CD4-positive, alpha-beta T cell treated with Interleukin-15 for 1 hour (primary cell): Measurements from ENCODE around the gene SOX30.
A peak's percentile ranks its signal among the peaks of the same experiment; 100 is the strongest.

Source experiments
- DNase-seq: peaks from one replicate; pipeline ENCODE4 v3.0.0-alpha.2; 2020

Gene SOX30

DNA sequence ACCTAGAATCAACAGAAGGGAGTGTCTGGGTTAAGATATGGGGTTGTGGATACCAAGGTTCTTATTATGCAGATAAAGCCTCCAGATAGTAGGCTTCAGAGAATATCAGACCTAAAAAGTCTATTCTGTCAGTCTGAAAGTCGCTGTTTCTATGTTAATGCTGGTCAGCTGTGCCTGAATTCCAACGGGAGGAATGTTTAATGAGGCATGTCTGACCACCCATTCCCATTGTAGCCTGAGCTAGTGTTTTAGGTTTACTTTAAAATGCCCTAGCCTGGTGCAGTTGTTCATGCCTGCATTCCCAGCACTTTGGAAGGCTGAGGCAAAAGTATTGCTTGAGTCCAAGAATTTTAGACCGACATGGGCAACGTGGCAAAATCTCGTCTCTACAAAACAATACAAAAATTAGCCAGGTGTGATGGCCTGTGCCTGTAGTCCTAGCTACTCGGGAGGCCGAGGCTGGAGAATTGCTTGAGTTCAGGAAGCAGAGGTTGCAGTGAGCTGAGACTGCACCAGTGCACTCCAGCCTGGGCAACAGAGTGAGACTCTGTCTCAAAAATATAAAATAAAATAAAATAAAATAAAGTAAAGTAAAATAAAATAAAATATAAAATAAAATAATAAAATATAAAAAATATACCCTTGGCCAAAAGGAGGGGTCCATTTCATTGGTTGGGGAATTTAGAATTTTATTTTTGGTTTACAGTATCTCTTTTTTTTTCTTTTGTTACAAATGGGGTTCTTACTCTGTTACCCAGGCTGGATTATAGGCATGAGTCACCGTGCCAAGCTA lies 7.8 kb upstream of the SOX30 start:
- no peak for DNase-seq

- no peak for DNase-seq
Observed at GRCh38 chr5:157658893-157659292, 6.7 kb upstream of the SOX30 start.

GRCh38 chr5:157657516-157657915 lies 5.3 kb upstream of the SOX30 start:
- no peak for DNase-seq

DNA sequence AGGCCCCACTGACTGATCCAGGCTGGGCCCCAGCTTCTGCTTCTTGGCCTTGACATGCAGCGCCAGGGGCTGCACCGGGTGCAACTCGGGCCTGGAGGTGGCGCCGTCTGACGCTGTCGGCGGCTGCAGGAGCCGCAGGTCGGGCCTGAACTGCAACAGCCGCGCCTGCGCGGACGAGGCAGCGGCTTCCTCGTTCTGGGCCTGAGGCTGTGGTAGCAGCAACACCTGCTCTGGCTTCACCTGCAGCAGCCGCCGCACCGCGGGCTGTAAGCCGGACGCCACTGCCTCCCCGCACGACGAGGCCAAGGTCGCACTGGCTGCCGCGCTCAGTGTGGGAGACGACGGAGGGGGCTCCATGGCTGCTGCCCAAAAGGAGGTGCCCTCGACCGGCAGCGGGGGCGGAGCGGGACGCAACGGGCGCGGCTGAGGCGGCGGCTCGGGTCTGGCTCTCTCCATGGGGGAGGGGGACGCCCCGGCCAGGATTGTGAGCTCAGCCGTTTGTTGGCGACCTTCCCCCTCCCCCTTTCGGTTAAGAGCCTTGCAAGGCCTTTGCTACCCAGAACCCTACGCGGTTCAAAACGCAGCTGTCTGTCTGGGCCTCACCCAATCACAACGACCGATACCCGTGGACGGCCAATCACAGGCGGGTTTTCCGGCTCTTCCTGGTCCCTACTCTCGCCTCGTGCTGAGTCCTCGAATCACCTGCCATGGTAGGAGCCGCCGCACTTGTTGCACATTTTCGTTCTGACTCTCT lies 438 bp downstream of the SOX30 start:
- DNase-seq = peak; percentile 91

- DNase-seq = no peak
Observed at GRCh38 chr5:157650991-157651611, 1.1 kb downstream of the SOX30 start.

- no peak for DNase-seq
Observed at GRCh38 chr5:157649101-157649500, 3.1 kb downstream of the SOX30 start.

GRCh38 chr5:157648275-157648990 lies 3.8 kb downstream of the SOX30 start:
- DNase-seq = no peak

DNA sequence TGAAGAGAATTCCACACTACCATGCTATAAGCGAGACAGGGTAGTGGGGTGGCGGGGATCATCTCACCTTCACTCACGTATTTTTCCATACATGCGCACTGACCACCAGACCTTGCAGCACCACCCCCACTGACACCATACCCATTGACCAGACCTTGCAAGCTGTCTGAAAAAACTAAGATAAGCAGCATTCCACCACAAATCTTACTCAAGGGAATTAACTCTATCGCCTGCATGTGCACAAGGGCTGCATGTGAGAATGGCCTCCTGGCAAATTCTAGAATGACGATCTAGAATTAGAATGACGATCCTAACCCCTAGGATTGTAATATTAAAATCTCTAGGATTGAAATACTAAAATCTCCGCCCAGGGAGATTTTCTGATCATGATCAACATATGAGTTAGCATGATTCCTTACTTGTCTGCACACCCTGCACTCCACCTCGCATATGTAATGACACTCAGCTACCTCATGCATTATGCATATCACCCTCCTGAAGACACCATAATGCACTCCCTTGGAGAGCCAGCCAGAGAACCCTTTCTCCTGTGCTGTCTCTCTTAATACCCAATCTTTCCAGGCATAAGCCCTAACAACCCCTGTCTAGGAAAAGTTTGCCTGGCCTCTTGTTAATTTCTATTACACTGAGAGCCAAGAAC lies 11.7 kb downstream of the SOX30 start:
- DNase-seq = no peak

- no peak for DNase-seq
Observed at GRCh38 chr5:157630341-157630740, 21.9 kb downstream of the SOX30 start.

- no peak for DNase-seq
Observed at GRCh38 chr5:157626831-157627230, 25.4 kb downstream of the SOX30 start.

DNA sequence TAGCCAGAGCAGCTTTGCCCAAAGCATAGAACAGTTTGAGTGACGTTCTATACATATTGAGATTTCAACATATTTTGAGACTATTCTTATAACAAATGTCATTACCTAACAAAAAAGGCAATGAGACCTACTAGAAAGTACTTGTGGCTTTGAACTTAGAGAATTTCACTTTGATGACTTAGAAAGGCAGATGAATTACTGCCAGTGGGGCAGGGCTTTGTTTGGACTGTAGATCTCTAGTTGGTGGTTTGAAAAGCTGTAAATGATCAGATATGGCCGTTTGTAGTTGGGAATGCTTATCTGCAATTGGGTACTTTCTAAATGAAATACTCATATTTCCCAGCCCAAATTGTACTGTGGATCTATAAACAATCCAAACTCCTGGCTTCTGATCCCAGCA lies 28.1 kb downstream of the SOX30 start:
- no peak for DNase-seq

DNA sequence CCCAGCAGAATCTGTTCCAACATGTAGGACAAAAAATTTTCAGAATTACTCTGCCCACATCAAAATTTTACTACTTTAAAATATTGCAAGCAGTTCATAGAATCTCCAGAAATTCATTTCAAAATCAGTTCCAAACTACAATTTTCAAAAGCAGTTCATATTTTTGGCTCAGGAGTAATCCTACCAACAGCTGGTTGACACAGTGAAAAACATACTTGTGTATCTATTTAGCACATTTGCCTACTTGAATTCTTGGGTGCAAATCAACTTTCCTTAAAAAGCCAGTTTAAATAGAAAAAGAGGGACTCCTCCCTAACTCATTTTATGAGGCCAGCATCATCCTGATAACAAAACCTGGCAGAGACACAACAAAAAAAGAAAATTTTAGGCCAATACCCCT lies 31.5 kb downstream of the SOX30 start:
- DNase-seq = no peak

DNA sequence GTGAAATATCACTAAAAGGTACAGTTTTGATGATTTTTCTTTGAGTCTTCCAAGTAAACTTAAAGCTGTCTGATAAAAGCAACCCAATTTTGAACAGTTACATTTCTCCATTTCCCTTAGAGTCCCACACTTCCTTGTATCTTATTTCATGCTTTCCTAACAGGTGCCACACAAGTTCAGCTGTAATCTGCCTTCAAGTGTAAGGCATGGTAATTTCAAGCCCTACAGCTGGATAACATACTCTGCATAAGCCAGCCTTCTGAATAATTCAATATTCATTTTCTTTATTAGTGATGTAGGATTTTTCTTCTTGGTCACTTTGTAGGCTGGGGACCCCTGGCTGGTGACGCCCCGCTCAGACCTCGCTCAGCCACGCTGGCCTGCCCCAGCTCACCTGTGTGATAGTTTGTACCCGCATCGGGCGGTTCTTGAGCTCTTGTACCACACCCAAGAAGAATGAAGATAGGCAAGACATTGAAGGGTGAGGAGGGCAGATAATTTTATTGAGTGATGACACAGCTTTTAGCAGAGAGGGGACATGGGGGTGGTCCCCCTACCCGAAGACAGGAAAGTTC lies 34.0 kb downstream of the SOX30 start:
- DNase-seq = no peak

- DNase-seq = no peak
Observed at GRCh38 chr5:157616785-157617184, 35.5 kb downstream of the SOX30 start.

GRCh38 chr5:157613385-157614245 lies 38.6 kb downstream of the SOX30 start:
- peak; percentile 34 for DNase-seq

- no peak for DNase-seq
Observed at GRCh38 chr5:157612581-157612980, 39.7 kb downstream of the SOX30 start.

- DNase-seq = peak; percentile 24
Observed at GRCh38 chr5:157611571-157612476, 40.4 kb downstream of the SOX30 start.

DNA sequence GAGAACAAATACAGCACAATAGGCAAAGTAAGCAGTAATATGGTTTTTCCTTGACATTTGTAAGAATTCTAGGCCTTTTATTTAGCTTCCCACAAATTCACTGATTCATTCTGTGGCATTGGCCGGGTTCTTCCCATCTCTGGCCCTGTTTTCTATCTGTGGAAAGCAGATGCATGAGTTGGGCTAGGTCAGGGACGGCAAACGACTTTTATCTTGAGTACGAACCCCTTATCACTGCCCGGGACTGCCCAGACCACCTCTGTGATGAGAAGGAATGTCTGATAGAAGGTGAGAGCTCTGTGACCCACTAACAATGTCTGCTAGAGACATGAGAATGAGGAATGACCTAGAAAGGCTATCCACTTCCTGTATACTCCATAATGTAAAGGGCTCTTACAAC lies 41.2 kb downstream of the SOX30 start:
- DNase-seq = no peak

- no peak for DNase-seq
Observed at GRCh38 chr5:157608972-157609565, 43.2 kb downstream of the SOX30 start.
